CD14-positive monocyte (primary cell): Measurements from ENCODE around the gene NCL. TPM values are rescaled to one million over a fixed set of nuclear protein-coding genes. Genes with fewer than 3 reads are reported as not detected.

Experiments used
- DNase-seq, 3 donors: peaks; one replicate each; pipeline ENCODE4 v3.0.0-alpha.2; 2011 to 2022
- H2AFZ ChIP-seq: 2 replicates; pipeline ENCODE4 v1.6.0; 2012; ENCODE audit warnings: mild to moderate bottlenecking, low read depth, low read length, inconsistent platforms; ENCODE audit not compliant: insufficient read depth, poor library complexity, severe bottlenecking
- H3K27ac ChIP-seq, 2 donors: 1 replicate in 1 of 2; 2 replicates in 1 of 2; pipeline ENCODE4 v1.5.1; 2012 to 2013; ENCODE audit warnings: low read length in 2 of 2, control low read depth in 1 of 2, inconsistent platforms in 1 of 2, low read depth in 1 of 2, mild to moderate bottlenecking in 1 of 2
- H3K27me3 ChIP-seq, 2 donors: one replicate each; pipeline versions ENCODE4 v1.6.0 to v1.6.1; 2011 to 2013; ENCODE audit warnings: low read length in 2 of 2; ENCODE audit not compliant: control insufficient read depth in 2 of 2, insufficient read depth in 2 of 2
- H3K36me3 ChIP-seq, 2 donors: replicated peaks in 1 of 2; 1 replicate in 1 of 2; 2 replicates in 1 of 2; pipeline versions ENCODE4 v1.5.1 to v1.6.1; 2012 to 2013; ENCODE audit warnings: low read length in 2 of 2, control low read depth in 1 of 2, inconsistent platforms in 1 of 2, mild to moderate bottlenecking in 1 of 2; ENCODE audit not compliant: insufficient read depth in 2 of 2, control insufficient read depth in 1 of 2
- H3K4me1 ChIP-seq, 2 donors: 1 replicate in 1 of 2; 2 replicates in 1 of 2; pipeline versions ENCODE4 v1.5.1 to v1.6.1; 2012 to 2013; ENCODE audit warnings: low read length in 2 of 2, control low read depth in 1 of 2, inconsistent platforms in 1 of 2, mild to moderate bottlenecking in 1 of 2, moderate library complexity in 1 of 2; ENCODE audit not compliant: insufficient read depth in 2 of 2, control insufficient read depth in 1 of 2
- H3K4me2 ChIP-seq: replicated peaks from 2 replicates; pipeline ENCODE3; 2012; ENCODE audit warnings: low read length, moderate library complexity, mild to moderate bottlenecking; ENCODE audit not compliant: poor library complexity, severe bottlenecking; ENCODE audit errors: extremely low read depth
- H3K4me3 ChIP-seq, 3 experiments: fragments of 200-600 bp in 1 of 3; sonication (generic) in 1 of 3; replicated peaks in 1 of 3; 1 replicate in 2 of 3; 2 replicates in 1 of 3; pipeline ENCODE4 v1.5.1; 2011 to 2013; ENCODE audit warnings: low read length in 3 of 3, mild to moderate bottlenecking in 3 of 3, control low read depth in 2 of 3, low read depth in 2 of 3, inconsistent platforms in 1 of 3, moderate library complexity in 1 of 3
- H3K79me2 ChIP-seq: 2 replicates; pipeline ENCODE4 v1.6.0; 2012; ENCODE audit warnings: mild to moderate bottlenecking, control low read depth, inconsistent platforms, low read length, moderate library complexity; ENCODE audit not compliant: insufficient read depth
- H3K9ac ChIP-seq: 2 replicates; pipeline ENCODE4 v1.6.0; 2017; ENCODE audit warnings: low read length, mild to moderate bottlenecking; ENCODE audit not compliant: insufficient read depth, poor library complexity, severe bottlenecking
- H3K9me3 ChIP-seq, 2 donors: replicated peaks in 1 of 2; 1 replicate in 1 of 2; 2 replicates in 1 of 2; pipeline versions ENCODE4 v1.5.1 to v1.6.1; 2012 to 2013; ENCODE audit warnings: low read length in 2 of 2, control low read depth in 1 of 2; ENCODE audit not compliant: control insufficient read depth in 1 of 2, insufficient read depth in 1 of 2
- H4K20me1 ChIP-seq: 2 replicates; pipeline ENCODE4 v1.6.0; 2012; ENCODE audit warnings: mild to moderate bottlenecking, low read length, control low read depth, moderate library complexity; ENCODE audit not compliant: insufficient read depth
- H3K27ac Mint-ChIP-seq, 7 donors: one replicate each; pipeline ENCODE4 v1.8.0; 2020; ENCODE audit warnings: mild to moderate bottlenecking in 7 of 7, mixed read lengths in 7 of 7, moderate library complexity in 6 of 7, inconsistent platforms in 2 of 7
- H3K27me3 Mint-ChIP-seq, 3 donors: one replicate each; pipeline ENCODE4 v1.8.0; 2021 to 2022; ENCODE audit warnings: low read depth in 3 of 3, mild to moderate bottlenecking in 3 of 3, mixed read lengths in 3 of 3, moderate library complexity in 3 of 3, inconsistent platforms in 1 of 3
- H3K36me3 Mint-ChIP-seq, 2 donors: one replicate each; pipeline ENCODE4 v1.8.0; 2020; ENCODE audit warnings: mixed read lengths in 2 of 2, inconsistent platforms in 1 of 2, mild to moderate bottlenecking in 1 of 2
- H3K4me1 Mint-ChIP-seq: one replicate; pipeline ENCODE4 v1.8.0; 2020; ENCODE audit warnings: mild to moderate bottlenecking, mixed read lengths
- H3K4me3 Mint-ChIP-seq, 2 donors: one replicate each; pipeline ENCODE4 v1.8.0; 2020; ENCODE audit warnings: mild to moderate bottlenecking in 2 of 2, mixed read lengths in 2 of 2, moderate library complexity in 1 of 2
- H3K9me3 Mint-ChIP-seq, 7 donors: one replicate each; pipeline ENCODE4 v1.8.0; 2020 to 2022; ENCODE audit warnings: mixed read lengths in 7 of 7, mild to moderate bottlenecking in 6 of 7, moderate library complexity in 6 of 7, inconsistent platforms in 2 of 7
- WGBS: methylation state at CpG from one replicate; pipeline ENCODE4 v1.1.5; 2013; ENCODE audit warnings: missing lambda C conversion rate; ENCODE audit not compliant: insufficient coverage; 5-methylcytosine and 5-hydroxymethylcytosine counted together
- intact Hi-C, 2 donors: fragments of 100-400 bp; cut with micrococcal nuclease; formaldehyde crosslinking; loops; one replicate each; pipeline versions ENCODE4 v1.15.0 to v1.15.1; 2023
- polyA plus RNA-seq, 3 donors: library from polyadenylated mRNA; depleted of rRNA in 1 of 3; unstranded in 2 of 3; stranded (reverse) in 1 of 3; fragments of 300-500 nt in 2 of 3; fragments of >200 nt in 1 of 3; fragmentation: Illumina TruSeq in 2 of 3; gene quantifications; 1 replicate in 2 of 3; 2 replicates in 1 of 3; pipeline ENCODE4 v1.2.3, GENCODE V29; 2012 to 2021
- TF ChIP-seq, protein P1 (sequence below): fragments of 200-600 bp; IDR thresholded peaks from one replicate; pipeline ENCODE4 v1.8.0; 2022; ENCODE audit warnings: antibody characterized with exemption, mild to moderate bottlenecking

NCL gene
- polyA plus RNA-seq, 3 donors = 26.2 to 143 (median 106) TPM

GRCh38 chr2:231472816-231473215 is 8.5 kb upstream of the NCL start:
- TF ChIP-seq, protein P1, sequence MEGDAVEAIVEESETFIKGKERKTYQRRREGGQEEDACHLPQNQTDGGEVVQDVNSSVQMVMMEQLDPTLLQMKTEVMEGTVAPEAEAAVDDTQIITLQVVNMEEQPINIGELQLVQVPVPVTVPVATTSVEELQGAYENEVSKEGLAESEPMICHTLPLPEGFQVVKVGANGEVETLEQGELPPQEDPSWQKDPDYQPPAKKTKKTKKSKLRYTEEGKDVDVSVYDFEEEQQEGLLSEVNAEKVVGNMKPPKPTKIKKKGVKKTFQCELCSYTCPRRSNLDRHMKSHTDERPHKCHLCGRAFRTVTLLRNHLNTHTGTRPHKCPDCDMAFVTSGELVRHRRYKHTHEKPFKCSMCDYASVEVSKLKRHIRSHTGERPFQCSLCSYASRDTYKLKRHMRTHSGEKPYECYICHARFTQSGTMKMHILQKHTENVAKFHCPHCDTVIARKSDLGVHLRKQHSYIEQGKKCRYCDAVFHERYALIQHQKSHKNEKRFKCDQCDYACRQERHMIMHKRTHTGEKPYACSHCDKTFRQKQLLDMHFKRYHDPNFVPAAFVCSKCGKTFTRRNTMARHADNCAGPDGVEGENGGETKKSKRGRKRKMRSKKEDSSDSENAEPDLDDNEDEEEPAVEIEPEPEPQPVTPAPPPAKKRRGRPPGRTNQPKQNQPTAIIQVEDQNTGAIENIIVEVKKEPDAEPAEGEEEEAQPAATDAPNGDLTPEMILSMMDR = no peak
- H3K27ac ChIP-seq = no peak overlapping the region
- no peaks in the 10 kb centered on the region for H3K27me3 ChIP-seq
- no peak for DNase-seq
- WGBS = 61% methylated on average over 2 of the region's 3 CpGs
- H3K4me1 ChIP-seq = peaks cover 24 to 30% of the 10 kb centered on the region in 2 donors
- H4K20me1 ChIP-seq = no peaks in the 10 kb centered on the region
- H3K9ac ChIP-seq = no peak overlapping the region
- no peak overlapping the region for H3K4me3 ChIP-seq
- peak overlapping the region in 2 of 7 donors; percentile 68 to 73 for H3K27ac Mint-ChIP-seq
- H3K79me2 ChIP-seq = no peaks in the 10 kb centered on the region
- no peaks in the 10 kb centered on the region for H3K9me3 ChIP-seq
- H3K36me3 Mint-ChIP-seq = no peaks in the 10 kb centered on the region
- H2AFZ ChIP-seq = no peak overlapping the region
- H3K4me1 Mint-ChIP-seq = peaks cover 39% of the 10 kb centered on the region
- H3K4me3 Mint-ChIP-seq = no peak overlapping the region
- H3K9me3 Mint-ChIP-seq = peaks cover 0 to 4% (median 0%) of the 10 kb centered on the region in 7 donors
- no peaks in the 10 kb centered on the region for H3K36me3 ChIP-seq
- peaks cover 0 to 4% (median 1%) of the 10 kb centered on the region in 3 donors for H3K27me3 Mint-ChIP-seq
- H3K4me2 ChIP-seq = no peak overlapping the region
- intact Hi-C loops = no loop called here

DNA sequence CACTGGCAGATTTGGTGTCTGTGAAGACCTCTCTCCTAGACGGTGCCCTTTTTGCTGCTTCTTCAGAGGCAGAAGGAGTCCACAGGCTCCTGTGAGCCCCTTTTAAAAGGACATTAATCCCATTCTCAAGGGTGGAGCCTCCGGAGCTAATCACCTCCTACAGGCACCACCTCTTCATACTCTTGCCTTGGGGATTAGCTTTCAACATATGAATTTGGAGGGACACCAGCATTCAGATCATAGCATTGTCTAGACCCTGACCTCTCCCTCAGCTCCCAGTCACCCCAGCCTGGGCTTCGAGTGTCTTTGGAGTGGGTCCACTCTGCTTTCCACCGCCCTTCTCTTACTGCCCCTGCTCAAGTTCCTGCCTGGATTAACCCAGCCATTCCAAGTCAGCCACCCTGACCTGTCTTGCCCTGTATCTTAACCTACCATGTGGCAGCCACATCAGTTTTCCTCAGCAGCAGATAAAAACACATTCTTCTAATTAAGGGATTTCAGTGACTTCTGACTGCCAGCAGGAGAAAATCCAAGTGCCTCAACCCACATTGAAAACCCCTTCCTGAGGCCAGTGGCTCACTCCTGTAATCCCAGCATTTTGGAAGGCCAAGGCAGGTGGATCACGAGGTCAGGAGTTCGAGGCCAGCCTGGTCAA is 6.1 kb upstream of the NCL start:
- TF ChIP-seq, protein P1 = no peak
- Mint-ChIP-seq H3K4me3 (peak overlapping the region in 1 of 2 donors; percentile 35), H3K4me1 (peaks cover 41% of the 10 kb centered on the region), H3K27ac (peak overlapping the region in 3 of 7 donors; percentile 19 to 62 (median 39)), H3K36me3 (no peaks in the 10 kb centered on the region), H3K9me3 (peaks cover 0 to 4% (median 0%) of the 10 kb centered on the region in 7 donors), H3K27me3 (peaks cover 0 to 4% (median 1%) of the 10 kb centered on the region in 3 donors)
- H3K4me1 ChIP-seq = peaks cover 28 to 34% of the 10 kb centered on the region in 2 donors
- intact Hi-C loops = no loop called here
- no peaks in the 10 kb centered on the region for H3K9me3 ChIP-seq
- H3K27me3 ChIP-seq = no peaks in the 10 kb centered on the region
- no peaks in the 10 kb centered on the region for H3K36me3 ChIP-seq
- H2AFZ ChIP-seq = no peak overlapping the region
- no peak for DNase-seq
- no peak overlapping the region for H3K4me2 ChIP-seq
- no peak overlapping the region for H3K27ac ChIP-seq
- no peak overlapping the region for H3K9ac ChIP-seq
- 88% methylated on average over 3 of the region's 6 CpGs for WGBS
- H3K4me3 ChIP-seq = no peak overlapping the region
- H4K20me1 ChIP-seq = no peaks in the 10 kb centered on the region
- peaks cover 3% of the 10 kb centered on the region for H3K79me2 ChIP-seq
